HepG2 (cell line): ENCODE measurements around the gene GTF2H4. TPM values are rescaled to one million over a fixed set of nuclear protein-coding genes. Genes with fewer than 3 reads are reported as not detected.

Source experiments
- TP53 ChIP-seq: sonication (generic); formaldehyde crosslinking; conservative IDR thresholded peaks from 2 replicates; pipeline ENCODE4 v1.4.0; 2020; ENCODE audit warnings: missing genetic modification reagents
- ZNF674 ChIP-seq: sonication (generic); formaldehyde crosslinking; IDR thresholded peaks from 2 replicates; pipeline ENCODE4 v1.5.0; 2020; ENCODE audit warnings: low read depth, mild to moderate bottlenecking, missing genetic modification reagents
- polyA plus RNA-seq, 8 experiments: library from polyadenylated mRNA; depleted of rRNA in 3 of 8; stranded (reverse) in 7 of 8; unstranded in 1 of 8; fragments of >200 nt; fragmentation: Illumina TruSeq in 4 of 8; extraction: Trizol in 4 of 8; gene quantifications; 2 replicates each; pipeline versions ENCODE4 v1.2.1 to v1.2.3, GENCODE V29; 2011 to 2016; ENCODE audit warnings: low read depth in 4 of 8, missing spikeins in 1 of 8, mixed read lengths in 1 of 8; ENCODE audit not compliant: insufficient read depth in 1 of 8
- total RNA-seq, 5 experiments: library from RNA; depleted of rRNA; stranded (reverse); fragments of >200 nt; fragmentation: Illumina TruSeq; extraction: Trizol; gene quantifications; 2 replicates each; pipeline ENCODE4 v1.2.3, GENCODE V29; 2016; ENCODE audit warnings: low read depth in 1 of 5
- TF ChIP-seq, protein P1 (sequence below): sonication (generic); formaldehyde crosslinking; IDR thresholded peaks from 2 replicates; pipeline ENCODE4 v1.4.0; 2020; ENCODE audit warnings: missing genetic modification reagents
- TF ChIP-seq, protein P2 (sequence below): sonication (generic); formaldehyde crosslinking; IDR thresholded peaks from 2 replicates; pipeline ENCODE4 v1.8.0; 2022; ENCODE audit warnings: missing genetic modification reagents, mild to moderate bottlenecking, borderline replicate concordance
- TF ChIP-seq, protein P3 (sequence below): sonication (generic); formaldehyde crosslinking; IDR thresholded peaks from 2 replicates; pipeline ENCODE4 v1.4.0; 2020; ENCODE audit warnings: mild to moderate bottlenecking, missing genetic modification reagents
- TF ChIP-seq, protein P4 (sequence below): sonication (generic); formaldehyde crosslinking; IDR thresholded peaks from 2 replicates; pipeline ENCODE4 v1.9.0; 2021; ENCODE audit warnings: missing genetic modification reagents, borderline replicate concordance
- TF ChIP-seq, protein P5 (sequence below): sonication (generic); formaldehyde crosslinking; IDR thresholded peaks from 2 replicates; pipeline ENCODE4 v1.5.0; 2020; ENCODE audit warnings: missing genetic modification reagents

The GTF2H4 gene
- total and polyA plus RNA-seq, 2 of the 13 experiments (the other 11 are each of a cell fraction or from before 2014, with no cell fraction given): 15.9 to 49.3 TPM

DNA sequence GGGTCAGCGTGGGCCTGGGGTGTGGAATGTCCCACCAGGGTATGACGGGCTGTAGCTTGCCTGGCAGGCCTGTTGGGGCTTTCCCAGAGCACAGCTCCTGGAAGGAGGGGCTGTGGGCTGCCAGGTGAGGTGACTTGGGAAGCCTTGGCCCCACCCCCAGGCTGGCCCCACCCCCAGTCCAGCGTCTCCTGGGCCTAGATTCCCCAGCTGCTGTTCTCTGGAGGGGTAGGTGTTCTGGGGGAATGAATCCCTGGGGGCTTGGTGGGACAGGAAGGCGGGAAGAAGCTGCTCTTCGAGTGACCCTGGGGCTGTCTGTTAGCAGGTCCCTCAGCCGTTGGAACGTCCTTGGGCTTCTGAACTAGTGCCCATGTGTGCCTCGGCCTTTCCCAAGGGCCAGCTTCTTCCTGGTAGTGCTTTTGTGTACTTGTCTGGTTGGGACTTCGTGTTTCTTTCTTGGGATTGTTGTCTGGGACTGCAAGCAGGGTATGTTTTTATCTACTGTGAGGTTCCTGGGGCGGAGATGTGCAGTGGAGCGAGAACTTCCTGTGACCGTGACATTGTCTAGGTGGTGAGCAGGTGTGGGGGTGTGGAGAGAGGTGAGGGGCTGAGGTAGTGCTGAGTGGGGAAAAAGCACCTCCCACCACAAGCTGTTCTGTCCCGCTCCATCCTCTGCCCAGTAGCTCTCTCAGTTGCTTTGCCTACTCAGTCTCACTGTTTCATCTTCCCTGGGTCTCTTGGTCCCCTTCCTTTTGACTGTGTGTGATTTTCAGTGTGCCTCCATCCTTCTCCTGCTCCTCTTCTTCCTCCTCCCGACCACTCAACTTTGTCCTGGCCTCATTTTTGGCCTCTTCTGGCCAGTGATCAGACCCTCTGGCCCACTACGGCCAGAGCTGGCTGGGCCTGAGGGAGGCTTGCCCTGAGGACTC, 25.0 kb upstream of the GTF2H4 start (continued):
- TF ChIP-seq, protein P1, sequence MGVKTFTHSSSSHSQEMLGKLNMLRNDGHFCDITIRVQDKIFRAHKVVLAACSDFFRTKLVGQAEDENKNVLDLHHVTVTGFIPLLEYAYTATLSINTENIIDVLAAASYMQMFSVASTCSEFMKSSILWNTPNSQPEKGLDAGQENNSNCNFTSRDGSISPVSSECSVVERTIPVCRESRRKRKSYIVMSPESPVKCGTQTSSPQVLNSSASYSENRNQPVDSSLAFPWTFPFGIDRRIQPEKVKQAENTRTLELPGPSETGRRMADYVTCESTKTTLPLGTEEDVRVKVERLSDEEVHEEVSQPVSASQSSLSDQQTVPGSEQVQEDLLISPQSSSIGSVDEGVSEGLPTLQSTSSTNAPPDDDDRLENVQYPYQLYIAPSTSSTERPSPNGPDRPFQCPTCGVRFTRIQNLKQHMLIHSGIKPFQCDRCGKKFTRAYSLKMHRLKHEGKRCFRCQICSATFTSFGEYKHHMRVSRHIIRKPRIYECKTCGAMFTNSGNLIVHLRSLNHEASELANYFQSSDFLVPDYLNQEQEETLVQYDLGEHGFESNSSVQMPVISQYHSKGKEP: no peak
- TF ChIP-seq, protein P2, sequence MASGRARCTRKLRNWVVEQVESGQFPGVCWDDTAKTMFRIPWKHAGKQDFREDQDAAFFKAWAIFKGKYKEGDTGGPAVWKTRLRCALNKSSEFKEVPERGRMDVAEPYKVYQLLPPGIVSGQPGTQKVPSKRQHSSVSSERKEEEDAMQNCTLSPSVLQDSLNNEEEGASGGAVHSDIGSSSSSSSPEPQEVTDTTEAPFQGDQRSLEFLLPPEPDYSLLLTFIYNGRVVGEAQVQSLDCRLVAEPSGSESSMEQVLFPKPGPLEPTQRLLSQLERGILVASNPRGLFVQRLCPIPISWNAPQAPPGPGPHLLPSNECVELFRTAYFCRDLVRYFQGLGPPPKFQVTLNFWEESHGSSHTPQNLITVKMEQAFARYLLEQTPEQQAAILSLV (CRISPR knock-in tag): peak; percentile 15; the same call in 1 of the 2 replicates
- TF ChIP-seq, protein P3, sequence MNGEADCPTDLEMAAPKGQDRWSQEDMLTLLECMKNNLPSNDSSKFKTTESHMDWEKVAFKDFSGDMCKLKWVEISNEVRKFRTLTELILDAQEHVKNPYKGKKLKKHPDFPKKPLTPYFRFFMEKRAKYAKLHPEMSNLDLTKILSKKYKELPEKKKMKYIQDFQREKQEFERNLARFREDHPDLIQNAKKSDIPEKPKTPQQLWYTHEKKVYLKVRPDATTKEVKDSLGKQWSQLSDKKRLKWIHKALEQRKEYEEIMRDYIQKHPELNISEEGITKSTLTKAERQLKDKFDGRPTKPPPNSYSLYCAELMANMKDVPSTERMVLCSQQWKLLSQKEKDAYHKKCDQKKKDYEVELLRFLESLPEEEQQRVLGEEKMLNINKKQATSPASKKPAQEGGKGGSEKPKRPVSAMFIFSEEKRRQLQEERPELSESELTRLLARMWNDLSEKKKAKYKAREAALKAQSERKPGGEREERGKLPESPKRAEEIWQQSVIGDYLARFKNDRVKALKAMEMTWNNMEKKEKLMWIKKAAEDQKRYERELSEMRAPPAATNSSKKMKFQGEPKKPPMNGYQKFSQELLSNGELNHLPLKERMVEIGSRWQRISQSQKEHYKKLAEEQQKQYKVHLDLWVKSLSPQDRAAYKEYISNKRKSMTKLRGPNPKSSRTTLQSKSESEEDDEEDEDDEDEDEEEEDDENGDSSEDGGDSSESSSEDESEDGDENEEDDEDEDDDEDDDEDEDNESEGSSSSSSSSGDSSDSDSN (CRISPR knock-in tag): peak; percentile 37; the same call in 1 of the 2 replicates
- TF ChIP-seq ZNF674 (CRISPR knock-in tag): no peak
- TF ChIP-seq, protein P4, sequence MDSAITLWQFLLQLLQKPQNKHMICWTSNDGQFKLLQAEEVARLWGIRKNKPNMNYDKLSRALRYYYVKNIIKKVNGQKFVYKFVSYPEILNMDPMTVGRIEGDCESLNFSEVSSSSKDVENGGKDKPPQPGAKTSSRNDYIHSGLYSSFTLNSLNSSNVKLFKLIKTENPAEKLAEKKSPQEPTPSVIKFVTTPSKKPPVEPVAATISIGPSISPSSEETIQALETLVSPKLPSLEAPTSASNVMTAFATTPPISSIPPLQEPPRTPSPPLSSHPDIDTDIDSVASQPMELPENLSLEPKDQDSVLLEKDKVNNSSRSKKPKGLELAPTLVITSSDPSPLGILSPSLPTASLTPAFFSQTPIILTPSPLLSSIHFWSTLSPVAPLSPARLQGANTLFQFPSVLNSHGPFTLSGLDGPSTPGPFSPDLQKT (CRISPR knock-in tag): no peak
- TF ChIP-seq TP53: no peak
- TF ChIP-seq, protein P5, sequence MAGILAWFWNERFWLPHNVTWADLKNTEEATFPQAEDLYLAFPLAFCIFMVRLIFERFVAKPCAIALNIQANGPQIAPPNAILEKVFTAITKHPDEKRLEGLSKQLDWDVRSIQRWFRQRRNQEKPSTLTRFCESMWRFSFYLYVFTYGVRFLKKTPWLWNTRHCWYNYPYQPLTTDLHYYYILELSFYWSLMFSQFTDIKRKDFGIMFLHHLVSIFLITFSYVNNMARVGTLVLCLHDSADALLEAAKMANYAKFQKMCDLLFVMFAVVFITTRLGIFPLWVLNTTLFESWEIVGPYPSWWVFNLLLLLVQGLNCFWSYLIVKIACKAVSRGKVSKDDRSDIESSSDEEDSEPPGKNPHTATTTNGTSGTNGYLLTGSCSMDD (CRISPR knock-in tag): no peak
